Epithelial cell of esophagus (primary cell): ENCODE measurements around the gene RNASEL.

ENCODE experiments used
- DNase-seq: peaks from one replicate; pipeline ENCODE4 v3.0.0; 2010; ENCODE audit warnings: low read depth
- H3K4me3 ChIP-seq: 2 replicates; pipeline ENCODE4 v1.5.1; 2011; ENCODE audit warnings: mild to moderate bottlenecking, low read length, control low read depth
- CTCF ChIP-seq: IDR thresholded peaks from 2 replicates; pipeline ENCODE4 v1.5.1; 2011; ENCODE audit warnings: low read depth, mild to moderate bottlenecking, low read length, control low read depth, inconsistent platforms; ENCODE audit not compliant: insufficient read depth; ENCODE audit errors: missing control alignments

RNASEL gene

GRCh38 chr1:182626527-182626926 is 37.5 kb upstream of the RNASEL start:
- DNase-seq = peak; percentile 24
- no peak for TF ChIP-seq CTCF
- H3K4me3 ChIP-seq = no peak overlapping the region

GRCh38 chr1:182625719-182626504 is 36.9 kb upstream of the RNASEL start:
- no peak for TF ChIP-seq CTCF
- DNase-seq = peak; percentile 70
- H3K4me3 ChIP-seq = no peak overlapping the region

GRCh38 chr1:182625024-182625423 is 36.0 kb upstream of the RNASEL start:
- peak; percentile 31 for DNase-seq
- no peak overlapping the region for H3K4me3 ChIP-seq
- no peak for TF ChIP-seq CTCF

- no peak for TF ChIP-seq CTCF
Observed at GRCh38 chr1:182624577-182624976, 35.5 kb upstream of the RNASEL start.

GRCh38 chr1:182622901-182623528 is 34.0 kb upstream of the RNASEL start:
- DNase-seq = no peak
- H3K4me3 ChIP-seq = no peak overlapping the region
- no peak for TF ChIP-seq CTCF

More at GRCh38 chr1:182624577-182624976, 35.5 kb upstream of the RNASEL start:
- DNase-seq = no peak
- no peak overlapping the region for H3K4me3 ChIP-seq

GRCh38 chr1:182621906-182622305 is 32.9 kb upstream of the RNASEL start:
- DNase-seq = no peak
- no peak overlapping the region for H3K4me3 ChIP-seq
- TF ChIP-seq CTCF = no peak
